CD14-positive monocyte (primary cell): Measurements from ENCODE around the gene PRLH. TPM values are rescaled to one million over a fixed set of nuclear protein-coding genes. Genes with fewer than 3 reads are reported as not detected.

Experiments
- DNase-seq, 3 donors: peaks; one replicate each; pipeline ENCODE4 v3.0.0-alpha.2; 2011 to 2022
- H2AFZ ChIP-seq: 2 replicates; pipeline ENCODE4 v1.6.0; 2012; ENCODE audit warnings: mild to moderate bottlenecking, low read depth, low read length, inconsistent platforms; ENCODE audit not compliant: insufficient read depth, poor library complexity, severe bottlenecking
- H3K27ac ChIP-seq, 2 donors: 1 replicate in 1 of 2; 2 replicates in 1 of 2; pipeline ENCODE4 v1.5.1; 2012 to 2013; ENCODE audit warnings: low read length in 2 of 2, control low read depth in 1 of 2, inconsistent platforms in 1 of 2, low read depth in 1 of 2, mild to moderate bottlenecking in 1 of 2
- H3K27me3 ChIP-seq, 2 donors: one replicate each; pipeline versions ENCODE4 v1.6.0 to v1.6.1; 2011 to 2013; ENCODE audit warnings: low read length in 2 of 2; ENCODE audit not compliant: control insufficient read depth in 2 of 2, insufficient read depth in 2 of 2
- H3K36me3 ChIP-seq, 2 donors: replicated peaks in 1 of 2; 1 replicate in 1 of 2; 2 replicates in 1 of 2; pipeline versions ENCODE4 v1.5.1 to v1.6.1; 2012 to 2013; ENCODE audit warnings: low read length in 2 of 2, control low read depth in 1 of 2, inconsistent platforms in 1 of 2, mild to moderate bottlenecking in 1 of 2; ENCODE audit not compliant: insufficient read depth in 2 of 2, control insufficient read depth in 1 of 2
- H3K4me1 ChIP-seq, 2 donors: 1 replicate in 1 of 2; 2 replicates in 1 of 2; pipeline versions ENCODE4 v1.5.1 to v1.6.1; 2012 to 2013; ENCODE audit warnings: low read length in 2 of 2, control low read depth in 1 of 2, inconsistent platforms in 1 of 2, mild to moderate bottlenecking in 1 of 2, moderate library complexity in 1 of 2; ENCODE audit not compliant: insufficient read depth in 2 of 2, control insufficient read depth in 1 of 2
- H3K4me2 ChIP-seq: replicated peaks from 2 replicates; pipeline ENCODE3; 2012; ENCODE audit warnings: low read length, moderate library complexity, mild to moderate bottlenecking; ENCODE audit not compliant: poor library complexity, severe bottlenecking; ENCODE audit errors: extremely low read depth
- H3K4me3 ChIP-seq, 3 experiments: fragments of 200-600 bp in 1 of 3; sonication (generic) in 1 of 3; replicated peaks in 1 of 3; 1 replicate in 2 of 3; 2 replicates in 1 of 3; pipeline ENCODE4 v1.5.1; 2011 to 2013; ENCODE audit warnings: low read length in 3 of 3, mild to moderate bottlenecking in 3 of 3, control low read depth in 2 of 3, low read depth in 2 of 3, inconsistent platforms in 1 of 3, moderate library complexity in 1 of 3
- H3K79me2 ChIP-seq: 2 replicates; pipeline ENCODE4 v1.6.0; 2012; ENCODE audit warnings: mild to moderate bottlenecking, control low read depth, inconsistent platforms, low read length, moderate library complexity; ENCODE audit not compliant: insufficient read depth
- H3K9ac ChIP-seq: 2 replicates; pipeline ENCODE4 v1.6.0; 2017; ENCODE audit warnings: low read length, mild to moderate bottlenecking; ENCODE audit not compliant: insufficient read depth, poor library complexity, severe bottlenecking
- H3K9me3 ChIP-seq, 2 donors: replicated peaks in 1 of 2; 1 replicate in 1 of 2; 2 replicates in 1 of 2; pipeline versions ENCODE4 v1.5.1 to v1.6.1; 2012 to 2013; ENCODE audit warnings: low read length in 2 of 2, control low read depth in 1 of 2; ENCODE audit not compliant: control insufficient read depth in 1 of 2, insufficient read depth in 1 of 2
- H4K20me1 ChIP-seq: 2 replicates; pipeline ENCODE4 v1.6.0; 2012; ENCODE audit warnings: mild to moderate bottlenecking, low read length, control low read depth, moderate library complexity; ENCODE audit not compliant: insufficient read depth
- H3K27ac Mint-ChIP-seq, 7 donors: one replicate each; pipeline ENCODE4 v1.8.0; 2020; ENCODE audit warnings: mild to moderate bottlenecking in 7 of 7, mixed read lengths in 7 of 7, moderate library complexity in 6 of 7, inconsistent platforms in 2 of 7
- H3K27me3 Mint-ChIP-seq, 3 donors: one replicate each; pipeline ENCODE4 v1.8.0; 2021 to 2022; ENCODE audit warnings: low read depth in 3 of 3, mild to moderate bottlenecking in 3 of 3, mixed read lengths in 3 of 3, moderate library complexity in 3 of 3, inconsistent platforms in 1 of 3
- H3K36me3 Mint-ChIP-seq, 2 donors: one replicate each; pipeline ENCODE4 v1.8.0; 2020; ENCODE audit warnings: mixed read lengths in 2 of 2, inconsistent platforms in 1 of 2, mild to moderate bottlenecking in 1 of 2
- H3K4me1 Mint-ChIP-seq: one replicate; pipeline ENCODE4 v1.8.0; 2020; ENCODE audit warnings: mild to moderate bottlenecking, mixed read lengths
- H3K4me3 Mint-ChIP-seq, 2 donors: one replicate each; pipeline ENCODE4 v1.8.0; 2020; ENCODE audit warnings: mild to moderate bottlenecking in 2 of 2, mixed read lengths in 2 of 2, moderate library complexity in 1 of 2
- H3K9me3 Mint-ChIP-seq, 7 donors: one replicate each; pipeline ENCODE4 v1.8.0; 2020 to 2022; ENCODE audit warnings: mixed read lengths in 7 of 7, mild to moderate bottlenecking in 6 of 7, moderate library complexity in 6 of 7, inconsistent platforms in 2 of 7
- WGBS: methylation state at CpG from one replicate; pipeline ENCODE4 v1.1.5; 2013; ENCODE audit warnings: missing lambda C conversion rate; ENCODE audit not compliant: insufficient coverage; 5-methylcytosine and 5-hydroxymethylcytosine counted together
- intact Hi-C, 2 donors: fragments of 100-400 bp; cut with micrococcal nuclease; formaldehyde crosslinking; loops; one replicate each; pipeline versions ENCODE4 v1.15.0 to v1.15.1; 2023
- polyA plus RNA-seq, 3 donors: library from polyadenylated mRNA; depleted of rRNA in 1 of 3; unstranded in 2 of 3; stranded (reverse) in 1 of 3; fragments of 300-500 nt in 2 of 3; fragments of >200 nt in 1 of 3; fragmentation: Illumina TruSeq in 2 of 3; gene quantifications; 1 replicate in 2 of 3; 2 replicates in 1 of 3; pipeline ENCODE4 v1.2.3, GENCODE V29; 2012 to 2021
- TF ChIP-seq, protein P1 (sequence below): fragments of 200-600 bp; IDR thresholded peaks from one replicate; pipeline ENCODE4 v1.8.0; 2022; ENCODE audit warnings: antibody characterized with exemption, mild to moderate bottlenecking

The PRLH gene
- polyA plus RNA-seq, 3 donors = not detected

DNA sequence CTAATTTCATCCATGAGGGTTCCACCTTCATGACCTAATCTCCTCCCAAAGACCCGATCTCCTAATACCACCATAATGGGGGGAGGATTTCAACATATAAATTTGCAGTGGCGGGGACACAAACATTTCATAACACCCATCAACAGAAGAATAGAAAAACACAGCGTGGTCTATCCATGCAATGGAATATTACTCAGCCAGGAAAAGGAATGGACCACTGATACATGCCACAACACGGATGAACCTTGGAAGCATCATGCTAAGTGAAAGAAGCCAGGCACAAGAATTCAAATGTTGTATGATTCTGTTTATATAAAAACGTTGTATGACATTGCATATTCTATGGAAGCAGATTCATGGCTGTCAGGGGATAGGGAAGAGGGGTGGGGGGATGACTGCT is 2.7 kb downstream of the PRLH start:
- Mint-ChIP-seq H3K4me1 (peaks cover 6% of the 10 kb centered on the region), H3K9me3 (peaks cover 0 to 4% (median 0%) of the 10 kb centered on the region in 7 donors), H3K4me3 (no peak overlapping the region), H3K27ac (no peak overlapping the region), H3K27me3 (peaks cover 0 to 8% (median 2%) of the 10 kb centered on the region in 3 donors), H3K36me3 (no peaks in the 10 kb centered on the region)
- H3K79me2 ChIP-seq = no peaks in the 10 kb centered on the region
- no peak overlapping the region for H3K27ac ChIP-seq
- no peaks in the 10 kb centered on the region for H3K36me3 ChIP-seq
- intact Hi-C loops = no loop called here
- DNase-seq = no peak
- WGBS = 87% methylated on average over 3 of the region's 5 CpGs
- H3K4me3 ChIP-seq = no peak overlapping the region
- no peaks in the 10 kb centered on the region for H3K9me3 ChIP-seq
- no peak overlapping the region for H3K9ac ChIP-seq
- H4K20me1 ChIP-seq = no peaks in the 10 kb centered on the region
- no peak overlapping the region for H3K4me2 ChIP-seq
- no peak overlapping the region for H2AFZ ChIP-seq
- no peaks in the 10 kb centered on the region for H3K27me3 ChIP-seq
- no peaks in the 10 kb centered on the region for H3K4me1 ChIP-seq
- TF ChIP-seq, protein P1, sequence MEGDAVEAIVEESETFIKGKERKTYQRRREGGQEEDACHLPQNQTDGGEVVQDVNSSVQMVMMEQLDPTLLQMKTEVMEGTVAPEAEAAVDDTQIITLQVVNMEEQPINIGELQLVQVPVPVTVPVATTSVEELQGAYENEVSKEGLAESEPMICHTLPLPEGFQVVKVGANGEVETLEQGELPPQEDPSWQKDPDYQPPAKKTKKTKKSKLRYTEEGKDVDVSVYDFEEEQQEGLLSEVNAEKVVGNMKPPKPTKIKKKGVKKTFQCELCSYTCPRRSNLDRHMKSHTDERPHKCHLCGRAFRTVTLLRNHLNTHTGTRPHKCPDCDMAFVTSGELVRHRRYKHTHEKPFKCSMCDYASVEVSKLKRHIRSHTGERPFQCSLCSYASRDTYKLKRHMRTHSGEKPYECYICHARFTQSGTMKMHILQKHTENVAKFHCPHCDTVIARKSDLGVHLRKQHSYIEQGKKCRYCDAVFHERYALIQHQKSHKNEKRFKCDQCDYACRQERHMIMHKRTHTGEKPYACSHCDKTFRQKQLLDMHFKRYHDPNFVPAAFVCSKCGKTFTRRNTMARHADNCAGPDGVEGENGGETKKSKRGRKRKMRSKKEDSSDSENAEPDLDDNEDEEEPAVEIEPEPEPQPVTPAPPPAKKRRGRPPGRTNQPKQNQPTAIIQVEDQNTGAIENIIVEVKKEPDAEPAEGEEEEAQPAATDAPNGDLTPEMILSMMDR = no peak

DNA sequence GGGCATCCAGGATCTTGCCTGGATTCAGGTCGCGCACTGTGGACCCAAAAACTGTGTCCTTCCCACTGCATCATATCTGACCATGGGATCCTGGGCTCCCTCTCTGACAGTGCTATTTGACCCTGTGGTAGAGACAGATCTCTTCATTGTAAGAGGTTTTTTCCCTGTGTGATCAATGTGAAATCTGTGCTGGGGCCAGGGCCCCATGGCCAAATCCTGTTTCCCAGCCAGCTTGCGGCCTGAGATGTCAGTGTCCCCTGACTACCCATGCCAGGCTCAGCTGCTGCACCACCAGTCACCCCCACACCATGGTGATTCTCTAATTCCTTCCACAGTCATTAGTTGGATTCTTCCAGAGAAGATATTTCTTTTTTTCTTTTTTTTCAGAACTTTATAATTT is 3.5 kb downstream of the PRLH start:
- no peaks in the 10 kb centered on the region for H3K4me1 ChIP-seq
- no peak overlapping the region for H2AFZ ChIP-seq
- Mint-ChIP-seq H3K27me3 (peaks cover 0 to 9% (median 1%) of the 10 kb centered on the region in 3 donors), H3K4me3 (no peak overlapping the region), H3K4me1 (peaks cover 6% of the 10 kb centered on the region), H3K9me3 (peaks cover 0 to 4% (median 0%) of the 10 kb centered on the region in 7 donors), H3K36me3 (no peaks in the 10 kb centered on the region), H3K27ac (no peak overlapping the region)
- H3K9me3 ChIP-seq = no peaks in the 10 kb centered on the region
- WGBS = 100% methylated on average over 2 of the region's 3 CpGs
- H3K36me3 ChIP-seq = no peaks in the 10 kb centered on the region
- no peak overlapping the region for H3K27ac ChIP-seq
- H3K4me3 ChIP-seq = no peak overlapping the region
- no peaks in the 10 kb centered on the region for H3K27me3 ChIP-seq
- TF ChIP-seq, protein P1 = no peak
- no peaks in the 10 kb centered on the region for H3K79me2 ChIP-seq
- no peaks in the 10 kb centered on the region for H4K20me1 ChIP-seq
- H3K9ac ChIP-seq = no peak overlapping the region
- intact Hi-C loops = loop anchor here in 1 of 2 donors (5.0 kb wide), 1 partner anchor 148 kb away; no protein-coding TSS in a partner anchor
- no peak overlapping the region for H3K4me2 ChIP-seq
- DNase-seq = no peak
